Natural killer cell (primary cell): ENCODE results near the gene TWIST2. TPM values are rescaled to one million over a fixed set of nuclear protein-coding genes. Genes with fewer than 3 reads are reported as not detected.

Experiments used
- ATAC-seq, 3 donors: fragments of 150-1000 bp in 2 of 3; fragments of 200-7000 bp in 1 of 3; cut with Tn5 transposase; 1 replicate in 1 of 3; 2 replicates in 2 of 3; pipeline ENCODE4 v1.10.0; 2021; ENCODE audit warnings: mild to moderate bottlenecking in 2 of 3, moderate library complexity in 2 of 3
- DNase-seq, 2 donors: peaks; one replicate each; pipeline versions ENCODE4 v3.0.0 to v3.0.0-alpha.2; 2013 to 2021; ENCODE audit warnings: mixed read lengths in 1 of 2
- H3K27ac ChIP-seq: one replicate; pipeline ENCODE4 v1.5.1; 2013; ENCODE audit warnings: mild to moderate bottlenecking, low read length
- H3K27me3 ChIP-seq: one replicate; pipeline ENCODE4 v1.6.1; 2013; ENCODE audit warnings: low read length; ENCODE audit not compliant: control insufficient read depth, insufficient read depth
- H3K36me3 ChIP-seq: one replicate; pipeline ENCODE4 v1.6.1; 2013; ENCODE audit warnings: low read length; ENCODE audit not compliant: control insufficient read depth, insufficient read depth
- H3K4me1 ChIP-seq: one replicate; pipeline ENCODE4 v1.6.1; 2013; ENCODE audit warnings: low read length; ENCODE audit not compliant: control insufficient read depth, insufficient read depth
- H3K4me3 ChIP-seq: one replicate; pipeline ENCODE4 v1.5.1; 2013; ENCODE audit warnings: low read length
- H3K9me3 ChIP-seq: one replicate; pipeline ENCODE4 v1.6.1; 2013; ENCODE audit warnings: low read length; ENCODE audit not compliant: control insufficient read depth, insufficient read depth
- H3K27ac Mint-ChIP-seq, 2 donors: one replicate each; pipeline ENCODE4 v1.8.0; 2022; ENCODE audit warnings: mild to moderate bottlenecking in 2 of 2, mixed read lengths in 2 of 2, moderate library complexity in 1 of 2
- H3K27me3 Mint-ChIP-seq, 2 donors: one replicate each; pipeline ENCODE4 v1.8.0; 2022; ENCODE audit warnings: low read depth in 2 of 2, mixed read lengths in 2 of 2
- H3K36me3 Mint-ChIP-seq: one replicate; pipeline ENCODE4 v1.8.0; 2022; ENCODE audit warnings: mixed read lengths
- H3K4me1 Mint-ChIP-seq, 2 donors: one replicate each; pipeline ENCODE4 v1.8.0; 2022; ENCODE audit warnings: mixed read lengths in 2 of 2
- H3K4me3 Mint-ChIP-seq: one replicate; pipeline ENCODE4 v1.8.0; 2022; ENCODE audit warnings: mild to moderate bottlenecking, moderate library complexity, mixed read lengths
- H3K9me3 Mint-ChIP-seq, 2 donors: one replicate each; pipeline ENCODE4 v1.8.0; 2022; ENCODE audit warnings: mixed read lengths in 2 of 2
- WGBS: methylation state at CpG from one replicate; pipeline ENCODE4 v1.1.7; 2013; ENCODE audit warnings: missing lambda C conversion rate; ENCODE audit not compliant: insufficient coverage; 5-methylcytosine and 5-hydroxymethylcytosine counted together
- intact Hi-C: fragments of 100-400 bp; cut with micrococcal nuclease; formaldehyde crosslinking; loops from one replicate; pipeline ENCODE4 v1.14.2; 2022
- total RNA-seq, 4 donors: library from RNA; stranded (reverse); fragments of 120-200 nt in 1 of 4; gene quantifications; one replicate each; pipeline versions ENCODE4 v1.2.3 to v1.2.4, GENCODE V29; 2013 to 2022
- TF ChIP-seq, protein P1 (sequence below): fragments of 200-600 bp; IDR thresholded peaks from one replicate; pipeline ENCODE4 v1.8.0; 2022; ENCODE audit warnings: antibody characterized with exemption

TWIST2 gene
- total RNA-seq, 3 donors from 2014 or later (not counting 1 experiment from before 2014, with no cell fraction given) = not detected

DNA sequence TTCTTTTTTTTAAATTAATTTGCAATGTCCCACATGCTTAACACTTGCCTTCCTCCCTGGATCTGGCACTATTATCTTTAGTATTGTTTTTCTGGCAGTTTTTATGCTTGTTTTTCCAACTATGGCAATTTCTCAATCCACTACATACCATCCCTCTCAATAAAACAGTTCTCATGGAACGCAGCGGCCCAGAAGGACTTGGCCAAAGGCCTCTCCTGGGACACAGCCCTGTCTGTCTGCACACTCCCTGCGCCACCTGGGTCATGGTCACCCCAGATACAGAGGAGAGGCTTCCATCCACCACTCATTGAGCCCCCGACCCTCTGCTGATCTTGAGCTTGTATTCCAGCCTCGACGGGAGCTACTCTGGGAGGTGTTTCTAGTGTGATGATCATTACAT, 91.2 kb downstream of the TWIST2 start:
- Histone ChIP-seq H3K27me3 (no peaks in the 10 kb centered on the region), H3K4me1 (no peaks in the 10 kb centered on the region), H3K36me3 (no peaks in the 10 kb centered on the region), H3K4me3 (no peak overlapping the region), H3K9me3 (no peaks in the 10 kb centered on the region), H3K27ac (no peak overlapping the region)
- DNase-seq (no peak), ATAC-seq (no peak)
- WGBS = 95% methylated on average over 3 of the region's 6 CpGs
- H3K4me1 Mint-ChIP-seq = no peaks in the 10 kb centered on the region
- no peak overlapping the region for H3K4me3 Mint-ChIP-seq
- H3K9me3 Mint-ChIP-seq = no peaks in the 10 kb centered on the region
- peaks cover 8% of the 10 kb centered on the region in 2 donors for H3K27me3 Mint-ChIP-seq
- no peak overlapping the region for H3K27ac Mint-ChIP-seq
- TF ChIP-seq, protein P1, sequence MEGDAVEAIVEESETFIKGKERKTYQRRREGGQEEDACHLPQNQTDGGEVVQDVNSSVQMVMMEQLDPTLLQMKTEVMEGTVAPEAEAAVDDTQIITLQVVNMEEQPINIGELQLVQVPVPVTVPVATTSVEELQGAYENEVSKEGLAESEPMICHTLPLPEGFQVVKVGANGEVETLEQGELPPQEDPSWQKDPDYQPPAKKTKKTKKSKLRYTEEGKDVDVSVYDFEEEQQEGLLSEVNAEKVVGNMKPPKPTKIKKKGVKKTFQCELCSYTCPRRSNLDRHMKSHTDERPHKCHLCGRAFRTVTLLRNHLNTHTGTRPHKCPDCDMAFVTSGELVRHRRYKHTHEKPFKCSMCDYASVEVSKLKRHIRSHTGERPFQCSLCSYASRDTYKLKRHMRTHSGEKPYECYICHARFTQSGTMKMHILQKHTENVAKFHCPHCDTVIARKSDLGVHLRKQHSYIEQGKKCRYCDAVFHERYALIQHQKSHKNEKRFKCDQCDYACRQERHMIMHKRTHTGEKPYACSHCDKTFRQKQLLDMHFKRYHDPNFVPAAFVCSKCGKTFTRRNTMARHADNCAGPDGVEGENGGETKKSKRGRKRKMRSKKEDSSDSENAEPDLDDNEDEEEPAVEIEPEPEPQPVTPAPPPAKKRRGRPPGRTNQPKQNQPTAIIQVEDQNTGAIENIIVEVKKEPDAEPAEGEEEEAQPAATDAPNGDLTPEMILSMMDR = no peak
- no peaks in the 10 kb centered on the region for H3K36me3 Mint-ChIP-seq
- intact Hi-C loops = no loop called here

DNA sequence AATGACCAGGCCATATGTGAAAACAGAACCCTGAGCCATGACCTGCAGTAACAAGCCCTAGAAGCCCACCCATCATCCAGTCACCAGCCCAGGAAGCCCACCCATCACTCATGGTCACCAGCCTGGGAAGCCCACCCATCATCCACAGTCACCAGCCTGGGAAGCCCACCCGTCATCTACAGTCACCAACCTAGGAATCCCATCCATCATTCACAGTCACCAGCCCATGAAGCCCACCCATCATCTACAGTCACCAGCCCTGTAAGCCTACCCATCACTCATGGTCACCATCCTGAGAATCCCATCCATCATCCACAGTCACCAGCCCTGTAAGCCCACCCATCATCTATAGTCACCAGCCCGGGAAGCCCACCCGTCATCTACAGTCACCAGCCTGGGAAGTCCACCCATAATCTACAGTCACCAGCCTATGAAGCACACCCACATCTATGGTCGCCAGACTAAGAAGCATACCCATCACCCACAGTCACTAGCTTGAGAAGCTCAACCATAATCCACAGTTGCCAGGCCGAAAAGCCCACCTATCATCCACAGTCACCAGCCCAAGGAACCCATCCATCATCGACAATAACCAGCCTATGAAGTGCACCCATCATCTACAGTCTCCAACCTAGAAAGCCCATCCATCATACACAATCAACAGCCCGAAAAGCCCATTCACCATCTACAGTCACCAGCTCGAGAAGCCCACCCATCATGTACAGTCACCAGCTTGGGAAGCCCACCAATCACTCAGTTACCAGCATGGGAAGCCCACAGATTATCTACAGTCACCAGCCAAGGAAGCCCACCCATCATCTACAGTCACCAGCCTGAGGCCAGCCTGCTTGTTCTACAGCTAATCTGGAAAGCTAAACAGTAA, 91.9 kb downstream of the TWIST2 start:
- H3K4me1 Mint-ChIP-seq = no peaks in the 10 kb centered on the region
- H3K4me1 ChIP-seq = no peaks in the 10 kb centered on the region
- intact Hi-C loops = no loop called here
- H3K9me3 ChIP-seq = no peaks in the 10 kb centered on the region
- H3K36me3 ChIP-seq = no peaks in the 10 kb centered on the region
- ATAC-seq (no peak), DNase-seq (no peak)
- no peak overlapping the region for H3K27ac ChIP-seq
- no peaks in the 10 kb centered on the region for H3K27me3 ChIP-seq
- TF ChIP-seq, protein P1 = no peak
- 90% methylated on average over 8 of the region's 8 CpGs for WGBS
- H3K4me3 ChIP-seq = no peak overlapping the region
- no peak overlapping the region for H3K27ac Mint-ChIP-seq
- no peak overlapping the region for H3K4me3 Mint-ChIP-seq
- peaks cover 8% of the 10 kb centered on the region in 2 donors for H3K27me3 Mint-ChIP-seq
- H3K9me3 Mint-ChIP-seq = no peaks in the 10 kb centered on the region
- no peaks in the 10 kb centered on the region for H3K36me3 Mint-ChIP-seq

DNA sequence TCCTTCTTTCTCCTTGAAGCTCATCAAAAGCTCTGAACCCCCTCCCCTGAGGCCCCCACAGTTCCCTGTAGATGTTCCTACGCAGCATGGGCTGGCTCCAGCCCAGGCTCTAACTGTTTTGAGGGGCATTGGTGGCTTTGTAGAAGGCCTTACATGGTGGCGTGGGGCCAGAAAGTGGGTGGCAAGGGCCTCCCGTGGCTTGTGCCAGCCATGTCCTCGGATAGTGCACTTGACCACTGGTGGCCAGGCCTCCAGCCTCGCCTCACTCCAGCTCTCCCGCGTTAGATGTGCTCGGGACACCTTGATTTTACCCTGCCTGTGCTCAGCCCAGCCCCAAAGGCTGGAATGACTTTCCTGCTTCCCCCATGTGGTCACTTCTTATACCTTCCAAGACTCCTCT, 92.9 kb downstream of the TWIST2 start:
- Histone ChIP-seq H3K4me1 (no peaks in the 10 kb centered on the region), H3K27me3 (no peaks in the 10 kb centered on the region), H3K9me3 (no peaks in the 10 kb centered on the region), H3K4me3 (no peak overlapping the region), H3K36me3 (no peaks in the 10 kb centered on the region), H3K27ac (no peak overlapping the region)
- no peaks in the 10 kb centered on the region for H3K9me3 Mint-ChIP-seq
- no peak for ATAC-seq
- no peaks in the 10 kb centered on the region for H3K4me1 Mint-ChIP-seq
- no peaks in the 10 kb centered on the region for H3K36me3 Mint-ChIP-seq
- no peak overlapping the region for H3K27ac Mint-ChIP-seq
- H3K27me3 Mint-ChIP-seq = peaks cover 8% of the 10 kb centered on the region in 2 donors
- intact Hi-C loops = no loop called here
- TF ChIP-seq, protein P1 = no peak
- DNase-seq = no peak
- 86% methylated on average over 8 of the region's 8 CpGs for WGBS
- no peak overlapping the region for H3K4me3 Mint-ChIP-seq
